HG03342 (cell line): ENCODE data around the gene BCL7A.
"Not testable (repeated sequence)": the region's sequence is repeated elsewhere in the genome, so short reads cannot be mapped to it uniquely, and the experiment has no call there.

ENCODE experiments used
- ATAC-seq: cut with Tn5 transposase; IDR thresholded peaks from one replicate; pipeline ENCODE4 v1.9.1; 2021; ENCODE audit warnings: mild to moderate bottlenecking, moderate library complexity; ENCODE audit not compliant: unreplicated experiment

Gene BCL7A

DNA sequence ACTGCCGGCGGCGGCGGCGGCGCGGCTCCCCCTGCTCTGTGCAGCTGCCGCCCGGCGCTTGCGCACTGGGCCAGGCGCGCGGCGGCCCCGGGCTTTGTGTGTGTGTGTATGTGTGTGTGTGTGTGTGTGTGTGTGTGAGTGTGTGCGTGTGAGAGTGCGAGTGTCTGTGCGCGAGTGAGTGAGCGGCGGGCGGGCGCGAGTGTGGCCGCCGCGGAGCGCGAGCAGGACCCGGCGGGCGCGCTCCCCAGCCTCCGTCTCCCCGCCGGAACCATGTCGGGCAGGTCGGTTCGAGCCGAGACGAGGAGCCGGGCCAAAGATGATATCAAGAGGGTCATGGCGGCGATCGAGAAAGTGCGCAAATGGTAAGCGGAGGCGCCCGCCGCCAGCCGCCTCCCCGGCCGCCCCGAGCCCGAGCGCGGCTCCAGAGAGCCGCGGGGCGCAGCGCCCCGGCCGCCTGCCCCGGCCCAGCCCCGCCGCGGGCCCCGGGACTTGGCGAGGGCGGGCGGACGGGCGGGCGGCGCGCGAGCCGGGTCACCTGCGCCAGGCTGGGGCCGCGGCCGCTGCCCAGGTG is at the start of gene BCL7A:
BCL7A (plus strand) TSS at position 63 of the 571 bp plus-strand sequence; CDS start at position 271, 208 bp downstream.
- no peak for ATAC-seq

DNA sequence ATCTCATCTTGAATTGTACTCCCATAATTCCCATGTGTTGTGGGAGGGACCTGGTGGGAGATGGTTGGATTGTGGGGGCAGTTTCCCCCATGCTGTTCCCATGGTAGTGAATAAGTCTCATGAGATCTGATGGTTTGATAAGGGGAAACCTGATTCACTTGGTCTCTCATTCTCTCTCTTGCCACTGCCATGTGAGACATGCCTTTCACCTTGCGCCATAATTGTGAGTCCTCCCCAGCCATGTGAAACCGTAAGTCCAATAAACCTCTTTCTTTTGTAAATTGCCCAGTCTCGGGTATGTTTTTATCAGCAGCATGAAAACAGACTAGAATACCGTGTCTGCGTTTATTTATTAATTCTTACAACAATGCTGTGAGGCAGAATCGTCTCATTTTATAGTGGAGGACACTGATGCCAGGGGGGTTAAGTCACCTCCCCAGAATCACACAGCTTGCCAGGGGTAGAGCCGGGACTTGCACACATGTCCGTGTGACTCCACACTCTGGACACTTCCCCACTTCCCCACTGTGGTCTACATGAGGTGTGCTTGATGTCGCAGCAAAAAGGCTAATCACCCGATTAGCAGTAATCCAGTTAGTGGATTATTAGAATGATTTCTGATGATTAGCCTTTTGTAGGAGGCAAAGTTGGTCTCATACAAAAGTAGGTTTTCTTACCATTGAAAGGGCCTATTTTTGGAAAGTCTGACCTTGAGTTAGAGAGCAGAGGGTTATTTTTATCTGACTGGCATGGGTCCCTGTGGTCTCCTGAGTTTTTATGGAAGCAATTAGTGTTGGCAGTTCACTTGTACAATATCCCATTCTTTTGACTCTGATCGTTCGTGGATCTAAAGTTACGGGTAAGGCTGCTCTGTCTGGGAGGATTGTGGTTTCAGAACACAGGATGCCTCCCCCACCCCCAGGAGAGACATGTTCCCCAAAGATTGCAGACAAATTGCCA is 47.4 kb upstream of the BCL7A start:
- ATAC-seq: no peak

DNA sequence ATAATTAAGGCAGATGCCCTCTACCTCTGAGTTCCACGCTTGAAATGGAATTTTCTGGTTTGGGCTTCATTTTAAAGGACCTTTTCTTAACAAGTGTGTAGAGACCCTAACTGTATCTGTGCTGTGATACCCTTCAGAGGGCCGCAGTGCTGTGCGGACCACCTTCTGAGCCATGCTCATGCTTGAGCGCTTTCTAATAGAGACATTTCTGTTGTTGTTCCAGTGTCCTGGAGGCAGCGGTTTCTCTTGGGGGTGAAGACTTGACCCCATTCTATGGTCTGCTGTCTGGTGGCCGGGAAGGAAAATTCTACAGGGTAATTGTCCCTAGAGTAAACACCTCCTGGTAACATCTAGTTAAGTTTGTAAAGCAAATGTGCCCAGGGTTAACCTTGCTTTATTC is 46.7 kb upstream of the BCL7A start:
- ATAC-seq: no peak

DNA sequence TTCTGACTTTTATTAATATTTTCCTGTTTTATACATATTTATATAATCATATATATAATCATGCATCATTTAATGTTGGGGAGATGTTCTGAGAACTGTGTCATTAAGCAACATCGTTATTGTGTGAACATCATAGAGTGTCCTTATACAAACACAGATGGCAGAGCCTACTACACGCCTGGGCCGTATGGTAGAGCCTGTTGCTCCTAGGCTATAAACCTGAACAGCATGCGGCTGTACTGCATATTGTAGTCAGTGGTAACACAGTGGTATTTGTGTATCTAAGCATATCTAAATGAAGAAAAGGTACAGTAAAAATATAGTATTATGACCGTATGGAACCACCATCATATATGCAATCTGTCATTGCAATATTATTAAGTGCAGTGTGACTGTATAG is 44.7 kb upstream of the BCL7A start:
- ATAC-seq: no peak

DNA sequence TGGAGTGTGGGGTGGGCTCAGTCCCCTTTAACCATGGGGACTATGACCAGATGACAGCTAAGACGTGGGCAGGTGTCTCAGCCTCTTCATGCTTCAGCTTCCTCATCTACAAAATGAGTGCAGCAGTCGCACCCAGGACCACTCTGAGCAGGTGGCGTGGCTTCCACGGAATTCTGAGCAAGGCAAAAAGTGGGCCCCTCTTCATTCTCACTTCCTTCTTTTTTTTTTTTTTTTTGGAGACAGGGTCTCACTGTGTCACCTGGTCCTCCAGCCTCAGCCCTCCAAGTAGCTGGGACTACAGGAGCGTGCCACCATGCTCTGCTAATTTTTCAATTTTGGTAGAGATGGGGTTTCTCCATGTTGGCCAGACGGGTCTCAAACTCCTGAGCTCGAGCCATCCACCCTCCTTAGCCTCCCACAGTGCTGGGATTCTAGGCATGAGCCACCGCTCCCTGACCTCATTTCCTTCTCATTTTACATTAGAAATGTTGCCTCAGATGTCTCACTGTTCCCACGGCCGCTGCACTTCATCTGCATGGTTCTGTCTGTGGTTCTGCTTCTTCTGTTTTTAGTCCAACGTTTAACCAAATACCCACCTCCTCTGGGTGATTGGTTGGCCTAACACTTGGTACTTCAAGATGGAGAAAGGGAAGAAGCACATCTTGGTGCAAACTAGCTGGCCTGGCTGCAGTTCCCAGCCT is 41.3 kb upstream of the BCL7A start:
- ATAC-seq: peak; percentile 50

DNA sequence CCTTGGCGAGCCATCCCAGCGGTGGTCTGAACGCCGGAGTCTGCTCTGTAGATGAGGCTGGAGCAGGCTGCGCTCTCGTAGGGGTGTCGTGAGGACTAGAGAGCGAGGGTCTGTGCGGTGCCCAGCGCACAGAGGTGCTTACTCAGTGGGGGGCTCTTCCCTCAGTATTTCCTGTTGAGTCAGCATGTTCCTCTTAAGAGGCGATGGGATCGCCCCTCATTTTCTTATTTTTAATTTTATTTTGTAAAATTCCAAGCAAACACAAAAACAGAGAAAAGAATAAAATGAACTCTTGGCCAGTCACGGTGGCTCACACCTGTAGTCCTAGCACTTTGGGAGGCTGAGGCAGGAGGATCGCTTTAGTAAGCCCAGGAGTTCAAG is 40.8 kb upstream of the BCL7A start:
- peak; percentile 10 for ATAC-seq

DNA sequence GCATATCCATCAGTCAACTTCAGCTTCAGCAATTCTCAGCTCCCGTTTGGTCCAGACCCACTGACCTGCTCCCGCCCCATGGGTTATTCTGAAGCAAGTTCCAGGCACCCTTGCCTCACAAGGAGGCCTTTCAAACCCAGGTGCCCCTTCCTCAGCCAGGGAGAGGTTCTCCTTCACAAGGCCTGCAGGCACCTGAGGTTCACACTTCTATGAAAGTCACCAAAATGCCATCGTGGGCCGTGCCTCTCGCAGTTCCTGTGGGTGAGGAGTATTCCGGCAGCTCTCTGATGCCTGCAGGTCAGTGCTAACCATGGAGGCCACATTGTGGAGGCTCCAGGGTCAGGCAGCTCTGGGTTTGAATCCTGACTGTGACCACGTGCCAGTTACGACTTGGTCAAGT is 40.2 kb upstream of the BCL7A start:
- no peak for ATAC-seq

DNA sequence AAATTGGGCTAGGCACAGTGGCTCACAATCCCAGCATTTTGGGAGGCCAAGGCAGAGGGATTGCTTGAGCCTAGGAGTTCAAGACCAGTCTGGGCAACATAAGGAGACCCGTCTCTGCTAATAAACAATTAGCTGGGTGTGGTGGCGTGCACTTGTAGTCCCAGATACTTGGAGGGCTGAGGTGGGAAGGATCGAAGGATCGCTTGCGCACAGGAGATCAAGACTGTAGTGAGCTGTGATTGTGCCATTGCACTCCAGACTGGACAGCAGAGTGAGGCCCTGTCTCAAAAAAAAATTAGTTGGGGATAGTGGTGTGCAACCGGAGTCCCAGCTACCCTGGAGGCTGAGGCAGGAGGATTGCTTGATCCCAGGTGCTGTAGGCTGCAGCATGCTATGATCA is 38.7 kb upstream of the BCL7A start:
- ATAC-seq: no peak

DNA sequence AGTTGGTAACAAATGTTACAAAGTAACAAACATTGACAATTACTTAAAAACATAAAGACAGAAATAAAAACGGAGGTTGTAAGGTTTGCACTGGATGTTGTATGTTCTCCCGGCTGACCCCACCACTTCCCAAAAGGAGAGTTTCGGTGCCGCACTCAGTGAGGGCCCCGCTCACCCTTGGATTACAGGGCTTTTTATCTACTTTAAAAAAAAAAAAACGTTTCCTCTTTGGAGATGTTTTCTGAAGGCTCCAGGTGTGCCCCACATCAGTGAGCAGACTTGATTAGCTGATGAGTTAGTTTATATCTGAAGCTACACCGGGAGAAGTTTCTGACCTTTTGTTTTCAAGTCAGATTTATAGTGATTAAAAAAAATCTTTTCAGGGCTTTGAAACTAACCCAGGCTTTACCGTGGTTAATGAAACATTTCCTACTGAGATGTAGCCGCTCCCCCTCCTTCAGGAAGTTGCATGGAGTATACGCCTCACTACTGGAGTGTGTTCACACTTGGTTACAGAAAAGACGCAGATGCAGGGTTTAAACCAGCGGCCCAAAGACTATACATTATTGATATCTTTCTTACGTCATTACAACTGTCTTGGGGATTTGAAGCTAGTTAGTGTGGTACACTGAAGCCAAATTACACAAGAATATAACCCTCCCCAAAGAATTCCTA is 38.0 kb upstream of the BCL7A start:
- ATAC-seq: no peak

DNA sequence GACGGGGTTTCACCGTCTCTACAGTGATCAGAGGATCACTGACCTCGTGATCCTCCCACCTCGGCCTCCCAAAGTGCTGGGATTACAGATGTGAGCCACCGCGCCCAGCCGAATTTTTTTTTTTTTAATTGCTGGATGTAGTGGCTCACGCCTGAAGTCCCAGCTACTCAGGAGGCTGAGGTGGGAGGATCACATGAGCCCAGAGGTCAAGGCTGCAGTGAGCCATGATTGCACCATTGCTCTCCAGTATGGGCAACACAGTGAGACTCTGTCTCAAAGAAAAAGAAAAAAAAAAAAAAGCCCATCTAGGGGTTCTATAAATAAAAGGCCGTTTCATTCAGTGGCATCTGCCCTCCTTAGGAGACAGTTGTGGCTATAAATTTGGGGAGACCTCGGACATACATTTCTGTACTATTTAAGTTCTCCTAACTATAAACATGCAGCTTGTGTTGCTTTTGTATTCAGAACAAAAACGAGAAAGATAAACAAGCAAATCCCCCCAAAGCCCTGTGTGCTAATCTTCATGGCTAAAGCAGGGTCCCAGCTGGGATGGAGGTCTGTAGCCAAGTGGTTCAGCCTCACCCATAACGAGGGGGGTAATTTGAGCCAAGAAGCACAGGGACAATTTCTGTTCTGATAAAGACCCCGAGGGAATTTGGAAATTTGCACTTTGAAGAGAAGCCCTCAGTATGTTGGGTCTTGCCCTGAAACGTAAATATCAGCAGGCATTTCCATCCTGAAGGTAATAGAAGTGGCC is 35.0 kb upstream of the BCL7A start:
- no peak for ATAC-seq

DNA sequence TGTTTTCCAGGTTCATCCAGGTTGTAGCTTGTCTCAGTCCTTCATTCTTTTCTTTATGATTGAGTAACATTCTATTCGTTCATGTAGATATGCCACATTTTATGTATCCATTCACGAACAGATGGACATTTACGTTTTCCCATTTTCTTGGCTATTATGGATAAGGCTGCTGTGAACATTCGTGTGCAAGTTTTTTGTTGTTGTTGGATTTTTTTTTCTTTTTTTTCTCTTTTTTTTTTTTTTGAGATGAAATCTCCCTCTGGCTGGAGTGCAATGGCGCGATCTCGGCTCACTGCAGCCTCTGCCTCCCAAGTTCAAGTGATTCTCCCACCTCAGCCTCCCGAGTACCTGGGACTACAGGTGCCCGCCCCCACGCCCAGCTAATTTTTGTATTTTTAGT is 33.2 kb upstream of the BCL7A start:
- ATAC-seq: not testable (repeated sequence)

DNA sequence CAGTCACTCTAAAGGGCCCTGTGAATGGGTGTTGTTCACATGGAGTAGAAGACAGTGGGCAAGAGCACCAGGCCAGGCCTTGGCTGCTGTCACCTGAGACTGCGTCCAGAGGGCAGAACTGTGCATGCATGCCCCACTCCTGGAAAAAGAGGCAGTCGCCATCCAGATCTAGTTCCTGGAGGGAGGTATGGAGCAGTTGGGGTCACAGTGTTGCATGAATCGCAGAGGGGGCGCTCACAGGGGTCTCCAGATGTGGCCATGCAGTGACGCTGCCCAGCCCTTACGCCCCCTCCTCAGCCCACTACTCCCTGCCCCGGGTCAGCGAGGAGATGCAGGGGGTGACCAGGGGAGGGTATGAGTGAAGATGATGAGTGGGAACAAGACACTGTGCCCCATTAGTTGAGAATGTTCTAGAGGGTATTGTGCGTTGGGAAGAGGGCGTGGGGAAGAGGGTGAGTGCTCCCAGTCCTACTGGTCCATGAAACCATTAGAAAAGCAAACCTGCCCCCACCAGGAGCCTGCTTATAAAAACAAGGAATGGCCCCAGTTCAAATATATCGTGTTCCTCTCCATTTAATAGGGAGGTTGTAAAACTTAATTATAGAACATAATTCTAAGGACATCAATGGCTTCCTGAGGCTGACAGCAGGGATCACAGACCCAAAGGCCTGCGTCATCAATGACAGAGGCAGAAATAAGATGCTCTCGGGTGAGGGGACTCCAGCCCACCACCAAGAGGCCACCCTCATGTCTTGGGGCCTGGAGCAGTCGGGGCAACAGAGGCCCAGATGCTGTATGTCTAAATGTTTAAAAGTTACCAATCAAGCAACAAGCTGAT is 32.2 kb upstream of the BCL7A start:
- ATAC-seq: no peak

DNA sequence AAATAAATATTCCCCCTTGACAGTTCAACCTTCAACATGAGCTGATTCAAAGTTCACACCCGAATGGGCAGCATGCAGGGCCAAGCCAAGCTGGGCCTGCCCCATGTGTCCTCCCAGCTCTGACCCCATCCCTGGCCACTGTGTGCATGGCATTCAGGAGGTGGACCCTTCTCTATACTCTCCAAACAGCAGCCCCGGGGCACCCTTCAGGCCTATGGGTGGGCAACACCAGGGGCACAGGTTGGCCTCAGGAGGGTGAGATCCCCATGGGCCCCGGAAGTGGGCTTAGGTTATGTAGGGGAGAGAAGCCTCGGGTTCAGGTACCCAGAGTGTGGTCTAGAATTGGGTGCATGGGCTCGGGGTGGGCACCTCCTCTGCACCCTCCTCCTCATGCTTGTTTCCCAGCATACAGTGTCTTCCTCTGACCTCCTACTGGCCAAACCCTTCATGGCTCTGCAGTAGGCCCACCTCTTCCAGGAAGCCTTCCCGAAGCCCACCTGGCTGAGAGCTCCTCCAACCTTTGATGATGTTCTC is 31.5 kb upstream of the BCL7A start:
- ATAC-seq: no peak

DNA sequence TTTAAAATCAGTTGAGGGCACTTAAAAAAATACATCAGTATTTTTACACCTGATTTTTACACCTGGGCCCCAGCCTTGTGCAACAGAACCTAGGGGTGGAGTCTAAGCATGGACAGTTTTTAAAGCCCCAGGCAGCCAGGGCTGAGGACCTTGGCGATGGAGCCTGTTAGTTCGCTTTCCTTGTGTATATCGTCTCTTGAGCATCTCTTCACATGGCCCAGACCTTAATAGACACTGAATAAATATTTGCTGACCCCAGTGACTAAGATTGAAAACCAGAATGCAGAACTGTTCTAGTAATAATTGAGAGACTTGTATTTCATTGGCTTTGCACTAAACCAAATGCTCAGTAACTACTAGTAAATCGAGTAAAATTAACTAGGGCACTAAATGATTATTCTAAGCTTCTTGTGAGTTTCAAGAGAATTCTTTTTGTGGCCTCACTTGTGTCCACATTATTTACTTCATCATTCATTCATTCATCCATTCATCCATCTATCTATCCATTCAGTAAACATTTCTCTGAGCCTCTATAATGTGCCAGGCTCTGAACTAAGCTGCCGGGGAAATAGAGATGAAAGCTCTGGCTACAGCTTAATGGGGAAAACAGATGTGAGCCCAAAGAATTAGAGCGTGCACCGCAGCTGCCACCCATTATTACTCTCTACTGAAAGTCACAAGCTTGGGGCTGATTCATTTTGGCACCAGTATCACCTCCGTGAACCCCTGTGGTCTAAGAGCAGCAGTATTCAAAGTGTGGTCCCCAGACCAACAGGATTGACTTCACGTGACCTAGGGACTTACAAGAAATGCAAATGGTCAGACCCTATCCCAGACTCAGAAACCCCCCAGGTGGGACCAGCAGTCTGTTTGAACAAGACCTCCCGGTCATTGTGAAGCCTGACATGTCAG is 30.7 kb upstream of the BCL7A start:
- peak; percentile 74 for ATAC-seq

DNA sequence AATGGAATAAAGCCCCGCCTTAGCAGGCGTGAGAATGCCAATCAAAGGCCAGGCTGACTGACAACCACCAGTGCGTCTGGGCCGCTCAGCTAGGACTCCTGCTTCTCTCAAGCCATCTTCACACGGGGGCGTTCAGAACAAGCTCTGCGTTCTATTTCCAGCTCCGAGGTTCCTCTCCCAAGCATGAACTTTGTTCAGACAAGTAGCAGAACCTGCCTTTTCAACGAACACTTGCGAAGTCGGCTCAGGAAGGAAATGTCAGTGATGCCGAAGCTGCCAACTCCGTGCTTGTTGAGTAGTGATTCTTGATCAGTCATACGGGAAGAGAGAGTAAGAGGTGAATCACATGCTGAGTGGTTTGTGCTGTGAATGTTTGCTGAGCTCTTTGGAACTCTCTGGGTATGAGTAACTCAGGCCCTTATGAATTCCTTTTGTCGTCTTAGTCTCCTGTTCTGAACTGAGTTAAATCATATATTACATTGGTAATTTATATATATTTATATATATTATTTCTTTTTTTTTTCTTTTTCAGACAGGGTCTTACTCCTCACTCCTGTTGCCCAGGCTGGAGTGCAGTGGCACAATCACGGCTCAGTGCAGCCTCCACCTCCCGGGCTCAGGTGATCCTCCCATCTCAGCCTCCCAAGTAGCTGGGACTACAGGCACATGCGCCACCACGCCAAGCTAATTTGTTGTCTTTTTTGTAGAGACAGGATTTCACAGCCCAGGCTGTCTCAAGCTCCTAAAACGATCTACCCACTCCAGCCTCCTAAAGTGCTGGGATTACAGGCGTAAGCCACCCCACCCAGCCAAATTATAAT is 29.4 kb upstream of the BCL7A start:
- peak; percentile 76 for ATAC-seq

DNA sequence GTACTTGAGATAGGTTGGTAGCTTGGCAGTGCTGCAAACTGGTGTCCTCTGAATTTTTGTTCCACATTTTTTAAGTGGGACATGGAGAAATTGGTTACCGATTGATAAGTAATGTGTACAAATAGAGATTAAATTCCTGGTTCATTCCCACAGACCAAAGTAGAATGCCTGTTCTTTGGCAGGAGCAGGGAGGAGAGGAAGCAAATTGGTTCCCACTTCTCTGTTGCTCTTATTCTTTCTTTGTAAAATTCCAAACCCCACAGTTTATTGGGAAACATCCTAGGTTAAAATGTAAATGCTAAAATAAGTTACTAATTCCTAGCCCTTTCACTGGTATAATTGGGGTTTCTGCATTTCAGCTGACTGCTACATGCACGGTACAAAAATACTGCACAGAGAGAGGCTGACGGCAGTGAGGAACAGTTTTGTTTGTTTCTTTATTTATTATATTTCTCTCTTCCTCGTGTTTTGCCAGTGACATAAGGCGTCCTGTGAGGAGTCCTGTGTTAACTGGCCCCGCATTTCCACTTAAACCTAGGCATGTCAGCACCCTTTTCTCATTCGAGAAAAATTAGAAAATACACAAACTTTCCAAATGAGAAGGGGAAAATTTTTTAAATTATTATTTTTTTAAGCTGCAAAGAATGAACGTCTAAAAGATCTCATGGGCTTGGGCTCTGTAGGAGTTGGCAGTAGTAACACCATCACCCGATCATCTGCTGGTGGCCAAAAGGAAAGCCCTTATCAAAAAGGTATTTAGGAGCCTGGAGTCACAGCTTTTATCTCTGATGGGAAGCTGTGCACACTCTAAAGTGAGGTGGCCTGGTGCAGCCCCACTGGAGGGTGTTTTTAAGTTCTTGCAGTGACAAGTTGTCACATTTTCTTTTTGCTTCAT is 25.4 kb upstream of the BCL7A start:
- no peak for ATAC-seq
